ENCODE measurements around the gene H2BK1. TPM values are rescaled to one million over a fixed set of nuclear protein-coding genes. Genes with fewer than 3 reads are reported as not detected.

H2BK1 gene
- total and polyA plus RNA-seq, 11 donors: not detected

- no peak for DNase-seq
- WGBS, 4 donors: 49 to 56% (median 53%) methylated on average over 10 of the region's 10 CpGs
- peaks cover 11 to 83% (median 36%) of the 10 kb centered on the region in 9 donors for H3K27me3 ChIP-seq
These were observed 41.5 kb downstream of the H2BK1 start for GRCh38 chr7:151168787-151169162.

GRCh38 chr7:151168003-151168786, 42.1 kb downstream of the H2BK1 start:
- Histone ChIP-seq H3K4me3 (peak overlapping the region; percentile 32 to 57 (median 51)), H3K4me1 (peaks cover 0 to 38% (median 11%) of the 10 kb centered on the region in 12 donors), H3K36me3 (no peaks in the 10 kb centered on the region), H3K27ac (no peak overlapping the region), H3K27me3 (peaks cover 11 to 84% (median 36%) of the 10 kb centered on the region in 9 donors), H3K9me3 (no peaks in the 10 kb centered on the region)
- ATAC-seq (peak in 3 of 4 donors; percentile 63 to 73 (median 68)), DNase-seq (peak in 1 of 5 donors; percentile 74)
- intact Hi-C loops (cut with DNase I): loop anchor here in 3 of 10 donors (2.0 to 5.0 kb wide), 2 partner anchors 43 to 134 kb away; no protein-coding TSS in a partner anchor
- 3 to 9% (median 4%) methylated on average over 27 to 52 of the region's 52 CpGs for WGBS, 4 donors
- TF ChIP-seq POLR2A (IDR thresholded peaks at IDR 0.05): no peak
- peak; percentile 54 to 79 (median 72) for TF ChIP-seq CTCF (IDR thresholded peaks at IDR 0.05)

More at GRCh38 chr7:151168787-151169162, 41.5 kb downstream of the H2BK1 start:
- H3K4me1 ChIP-seq: peaks cover 0 to 38% (median 11%) of the 10 kb centered on the region in 12 donors
- no peaks in the 10 kb centered on the region for H3K9me3 ChIP-seq
- no peak for TF ChIP-seq CTCF (IDR thresholded peaks at IDR 0.05)
- no peak for TF ChIP-seq POLR2A (IDR thresholded peaks at IDR 0.05)
- no peaks in the 10 kb centered on the region for H3K36me3 ChIP-seq
- no peak overlapping the region for H3K4me3 ChIP-seq
- intact Hi-C loops (cut with DNase I): loop anchor here in 3 of 10 donors (2.0 to 5.0 kb wide), 2 partner anchors 44 to 134 kb away; no protein-coding TSS in a partner anchor
- ATAC-seq: no peak
- H3K27ac ChIP-seq: no peak overlapping the region

GRCh38 chr7:151167197-151167961, 42.9 kb downstream of the H2BK1 start, which contains the start of gene GBX1:
Gene GBX1, minus strand, starts transcription at chr7:151167694. Its CDS starts 146 bp downstream, at chr7:151167548.
- ATAC-seq (peak in 3 of 4 donors; percentile 39 to 58 (median 58)), DNase-seq (no peak)
- TF ChIP-seq POLR2A (IDR thresholded peaks at IDR 0.05) (no peak), CTCF (IDR thresholded peaks at IDR 0.05) (peak in 7 of 12 donors; percentile 5 to 23 (median 16))
- Histone ChIP-seq H3K4me1 (peaks cover 0 to 38% (median 11%) of the 10 kb centered on the region in 12 donors), H3K4me3 (peak within 1 kb of the TSS; percentile 32 to 57 (median 51)), H3K27me3 (peaks cover 11 to 85% (median 36%) of the 10 kb centered on the region in 9 donors), H3K9me3 (no peaks in the 10 kb centered on the region), H3K36me3 (no peaks in the 10 kb centered on the region), H3K27ac (no peak within 1 kb of the TSS)
- WGBS, 4 donors: 1% methylated on average over 34 to 101 of the region's 101 CpGs
- intact Hi-C loops (cut with DNase I): loop anchor here in 2 of 10 donors (5.0 kb wide), 1 partner anchor 135 kb away; no protein-coding TSS in a partner anchor

All from heart left ventricle (tissue), 16 donors.